Gastroesophageal sphincter (tissue), 4 donors: Measurements from ENCODE around the gene TANGO2. TPM values are rescaled to one million over a fixed set of nuclear protein-coding genes. Genes with fewer than 3 reads are reported as not detected.

Experiments used
- ATAC-seq: fragments of 150-250 bp; one replicate; pipeline ENCODE4 v1.9.1; 2016; ENCODE audit warnings: mild to moderate bottlenecking, moderate library complexity
- H3K27ac ChIP-seq, 4 donors: fragments of 200-600 bp; sonication (generic) in 3 of 4; 1 replicate in 3 of 4; 2 replicates in 1 of 4; pipeline ENCODE4 v1.5.1; 2016 to 2019
- H3K27me3 ChIP-seq: fragments of 200-600 bp; sonication (generic); one replicate; pipeline ENCODE4 v1.5.1; 2019
- H3K36me3 ChIP-seq, 2 donors: fragments of 200-600 bp; sonication (generic); one replicate each; pipeline ENCODE4 v1.5.1; 2019; ENCODE audit warnings: control low read depth in 1 of 2
- H3K4me1 ChIP-seq, 3 donors: fragments of 200-600 bp; sonication (generic); 1 replicate in 2 of 3; 2 replicates in 1 of 3; pipeline ENCODE4 v1.5.1; 2016 to 2019; ENCODE audit warnings: control low read depth in 2 of 3
- H3K4me3 ChIP-seq, 2 donors: fragments of 200-600 bp; sonication (generic); one replicate each; pipeline ENCODE4 v1.5.1; 2019; ENCODE audit warnings: mild to moderate bottlenecking in 1 of 2, moderate library complexity in 1 of 2
- H3K9me3 ChIP-seq, 3 donors: fragments of 200-600 bp; sonication (generic); one replicate each; pipeline ENCODE4 v1.5.1; 2017 to 2019; ENCODE audit warnings: control low read depth in 2 of 3
- EP300 ChIP-seq: sonication (generic); formaldehyde crosslinking; IDR thresholded peaks from one replicate; pipeline ENCODE4 v1.6.1; 2017; ENCODE audit warnings: antibody characterized with exemption, mild to moderate bottlenecking
- POLR2A ChIP-seq, 2 donors: fragments of 450-650 bp; IDR thresholded peaks; one replicate each; pipeline ENCODE4 v1.6.1; 2017; ENCODE audit warnings: antibody characterized with exemption in 2 of 2, mild to moderate bottlenecking in 2 of 2, moderate library complexity in 1 of 2
- POLR2AphosphoS5 ChIP-seq: sonication (generic); formaldehyde crosslinking; IDR thresholded peaks from one replicate; pipeline ENCODE4 v1.6.1; 2017; ENCODE audit warnings: antibody characterized with exemption
- WGBS, 2 donors: methylation state at CpG; one replicate each; pipeline ENCODE4 v1.1.5; 2018; ENCODE audit warnings: low coverage in 1 of 2; 5-methylcytosine and 5-hydroxymethylcytosine counted together
- total RNA-seq, 4 donors: library from RNA; depleted of rRNA; stranded (reverse); fragments of >200 nt; gene quantifications; one replicate each; pipeline ENCODE4 v1.1.0, GENCODE V29; 2016
- TF ChIP-seq, protein P1 (sequence below), 4 experiments: fragments of 200-600 bp in 2 of 4; fragments of 450-650 bp in 2 of 4; sonication (generic) in 1 of 4; IDR thresholded peaks; one replicate each; pipeline ENCODE4 v1.5.1; 2017 to 2019; ENCODE audit warnings: antibody characterized with exemption in 4 of 4, mild to moderate bottlenecking in 2 of 4, moderate library complexity in 2 of 4

TANGO2 gene
- total RNA-seq, 4 donors from 2014 or later = 20.0 to 65.5 (median 45.8) TPM

DNA sequence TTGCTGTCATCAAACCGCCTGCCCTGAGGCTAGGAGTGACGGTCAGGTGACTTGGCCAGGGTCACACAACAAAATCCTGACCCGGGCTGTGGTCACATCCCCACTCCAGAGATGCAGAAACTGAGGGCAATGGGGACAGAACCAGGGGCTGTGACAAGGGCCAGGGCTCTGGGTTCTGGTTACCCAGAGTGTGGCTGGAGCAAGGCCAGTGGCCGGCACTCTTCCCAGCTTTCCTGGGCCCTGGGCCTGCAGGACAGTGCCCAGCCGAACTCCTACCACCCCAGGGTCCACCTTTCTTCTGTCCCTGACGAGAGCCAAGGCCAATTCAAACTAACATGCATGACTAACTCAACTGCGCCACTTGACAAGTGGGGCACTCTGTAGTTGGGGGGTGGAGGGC is 40.1 kb upstream of the TANGO2 start:
- 60% methylated on average over 1 of the region's 7 CpGs; no CpG with 5 or more reads in 1 of the 2 donors for WGBS, 2 donors
- H3K4me3 ChIP-seq = no peak overlapping the region
- H3K27ac ChIP-seq = no peak overlapping the region
- no peaks in the 10 kb centered on the region for H3K9me3 ChIP-seq
- peaks cover 0 to 34% (median 20%) of the 10 kb centered on the region in 3 donors for H3K4me1 ChIP-seq
- H3K36me3 ChIP-seq = peaks cover 0 to 54% of the 10 kb centered on the region in 2 donors
- ATAC-seq = no peak
- no peaks in the 10 kb centered on the region for H3K27me3 ChIP-seq
- TF ChIP-seq EP300 = no peak
- TF ChIP-seq POLR2AphosphoS5 = no peak
- no peak for TF ChIP-seq POLR2A (IDR thresholded peaks at IDR 0.05)
- TF ChIP-seq, protein P1, sequence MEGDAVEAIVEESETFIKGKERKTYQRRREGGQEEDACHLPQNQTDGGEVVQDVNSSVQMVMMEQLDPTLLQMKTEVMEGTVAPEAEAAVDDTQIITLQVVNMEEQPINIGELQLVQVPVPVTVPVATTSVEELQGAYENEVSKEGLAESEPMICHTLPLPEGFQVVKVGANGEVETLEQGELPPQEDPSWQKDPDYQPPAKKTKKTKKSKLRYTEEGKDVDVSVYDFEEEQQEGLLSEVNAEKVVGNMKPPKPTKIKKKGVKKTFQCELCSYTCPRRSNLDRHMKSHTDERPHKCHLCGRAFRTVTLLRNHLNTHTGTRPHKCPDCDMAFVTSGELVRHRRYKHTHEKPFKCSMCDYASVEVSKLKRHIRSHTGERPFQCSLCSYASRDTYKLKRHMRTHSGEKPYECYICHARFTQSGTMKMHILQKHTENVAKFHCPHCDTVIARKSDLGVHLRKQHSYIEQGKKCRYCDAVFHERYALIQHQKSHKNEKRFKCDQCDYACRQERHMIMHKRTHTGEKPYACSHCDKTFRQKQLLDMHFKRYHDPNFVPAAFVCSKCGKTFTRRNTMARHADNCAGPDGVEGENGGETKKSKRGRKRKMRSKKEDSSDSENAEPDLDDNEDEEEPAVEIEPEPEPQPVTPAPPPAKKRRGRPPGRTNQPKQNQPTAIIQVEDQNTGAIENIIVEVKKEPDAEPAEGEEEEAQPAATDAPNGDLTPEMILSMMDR (IDR thresholded peaks at IDR 0.05) = no peak

DNA sequence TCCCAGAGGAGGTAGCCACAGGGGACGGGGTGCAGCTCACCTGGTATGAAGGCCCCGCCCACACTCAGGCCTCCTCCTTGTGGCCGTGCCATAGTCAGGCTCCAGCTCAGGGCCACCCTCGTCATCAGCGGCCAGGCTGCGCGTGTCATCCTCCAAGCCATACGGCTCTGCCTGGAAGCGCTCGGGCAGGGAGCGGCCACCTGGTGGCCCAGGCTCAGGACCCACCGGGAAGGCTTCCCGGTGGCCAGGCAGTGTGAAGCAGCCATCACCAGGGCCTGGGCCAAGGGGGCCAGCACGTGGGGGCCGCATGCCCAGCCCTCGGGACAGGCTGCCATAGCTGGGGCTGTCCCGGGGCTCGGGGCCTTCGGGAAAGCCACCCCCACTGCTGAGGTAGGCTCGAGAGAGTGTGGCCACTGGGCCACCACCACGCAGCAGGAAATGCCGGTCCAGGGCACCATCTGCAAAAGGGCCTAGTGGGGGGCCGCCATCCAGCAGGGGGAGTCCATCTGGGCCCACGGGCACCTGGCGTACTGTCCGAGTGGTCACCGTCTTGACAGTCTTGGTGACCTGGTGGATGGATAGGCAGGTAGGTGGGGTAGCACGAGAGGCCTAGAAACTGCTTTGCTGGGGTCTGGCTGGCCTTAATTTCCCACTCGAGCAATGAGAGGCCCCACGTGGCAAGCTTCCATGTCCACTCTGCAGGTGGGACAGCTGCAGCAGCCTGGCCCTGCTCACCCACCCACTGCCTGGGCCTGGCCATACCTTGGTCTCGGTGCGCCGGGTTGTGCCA is 39.5 kb upstream of the TANGO2 start:
- Histone ChIP-seq H3K9me3 (no peaks in the 10 kb centered on the region), H3K27ac (no peak overlapping the region), H3K27me3 (no peaks in the 10 kb centered on the region), H3K36me3 (peaks cover 0 to 54% of the 10 kb centered on the region in 2 donors), H3K4me1 (peaks cover 0 to 40% (median 25%) of the 10 kb centered on the region in 3 donors), H3K4me3 (no peak overlapping the region)
- ATAC-seq = no peak
- TF ChIP-seq, protein P1 (IDR thresholded peaks at IDR 0.05) = no peak
- TF ChIP-seq POLR2AphosphoS5 (no peak), POLR2A (IDR thresholded peaks at IDR 0.05) (no peak), EP300 (no peak)
- WGBS, 2 donors = no CpG with 5 or more reads among the region's 33 CpGs

DNA sequence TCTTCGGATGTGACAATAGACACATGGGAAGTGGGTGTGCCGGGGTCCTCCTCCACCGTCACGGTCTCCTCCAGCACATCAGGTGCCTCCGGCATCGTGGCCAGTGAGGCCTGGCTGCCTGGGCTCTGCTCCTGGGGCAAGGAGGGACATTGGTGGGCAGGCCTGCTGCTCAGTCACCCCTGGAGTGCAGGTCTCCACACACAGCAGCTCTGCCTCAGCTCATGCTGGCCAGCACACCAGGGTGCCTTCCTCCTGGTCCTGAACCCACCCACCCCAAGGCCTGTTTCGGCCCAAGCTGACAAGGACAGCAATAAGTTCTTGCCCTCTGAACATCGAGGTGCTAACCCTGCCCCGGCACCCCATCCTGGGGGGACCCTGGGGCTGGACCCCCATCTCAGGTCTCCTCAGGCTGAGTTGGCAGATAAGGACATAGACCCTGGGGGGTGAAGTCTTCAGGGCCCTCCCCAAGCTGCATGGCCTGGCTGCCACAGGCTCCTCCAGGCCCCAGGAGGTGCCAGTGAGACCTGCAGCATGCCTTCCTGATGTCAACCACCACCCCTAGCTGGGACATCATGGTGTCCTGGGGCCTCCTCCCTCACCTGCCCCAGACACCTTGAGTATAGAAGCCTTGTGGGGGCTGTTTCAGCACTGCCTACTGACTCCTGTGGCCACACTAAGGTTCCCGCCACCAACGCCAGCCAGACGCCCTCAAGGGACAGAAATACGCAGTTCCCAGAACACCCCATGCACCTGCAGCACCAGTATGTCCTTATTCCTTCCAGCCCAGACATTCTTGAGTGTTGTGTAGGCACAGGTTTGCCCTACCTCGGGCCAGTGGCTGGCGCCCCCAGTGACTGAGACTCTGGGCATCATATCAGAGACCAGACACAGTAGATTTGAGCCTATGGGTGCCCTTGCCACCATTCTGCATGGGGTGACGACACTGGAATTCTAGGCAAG is 38.7 kb upstream of the TANGO2 start:
- Histone ChIP-seq H3K4me1 (peaks cover 0 to 45% (median 25%) of the 10 kb centered on the region in 3 donors), H3K36me3 (peaks cover 0 to 48% of the 10 kb centered on the region in 2 donors), H3K9me3 (no peaks in the 10 kb centered on the region), H3K27me3 (no peaks in the 10 kb centered on the region), H3K27ac (peak overlapping the region in 1 of 4 donors; percentile 93), H3K4me3 (no peak overlapping the region)
- TF ChIP-seq EP300 = no peak
- TF ChIP-seq POLR2A (IDR thresholded peaks at IDR 0.05) = no peak
- TF ChIP-seq POLR2AphosphoS5 = no peak
- TF ChIP-seq, protein P1 (IDR thresholded peaks at IDR 0.05) = no peak
- 100% methylated on average over 3 of the region's 16 CpGs; no CpG with 5 or more reads in 1 of the 2 donors for WGBS, 2 donors
- no peak for ATAC-seq

DNA sequence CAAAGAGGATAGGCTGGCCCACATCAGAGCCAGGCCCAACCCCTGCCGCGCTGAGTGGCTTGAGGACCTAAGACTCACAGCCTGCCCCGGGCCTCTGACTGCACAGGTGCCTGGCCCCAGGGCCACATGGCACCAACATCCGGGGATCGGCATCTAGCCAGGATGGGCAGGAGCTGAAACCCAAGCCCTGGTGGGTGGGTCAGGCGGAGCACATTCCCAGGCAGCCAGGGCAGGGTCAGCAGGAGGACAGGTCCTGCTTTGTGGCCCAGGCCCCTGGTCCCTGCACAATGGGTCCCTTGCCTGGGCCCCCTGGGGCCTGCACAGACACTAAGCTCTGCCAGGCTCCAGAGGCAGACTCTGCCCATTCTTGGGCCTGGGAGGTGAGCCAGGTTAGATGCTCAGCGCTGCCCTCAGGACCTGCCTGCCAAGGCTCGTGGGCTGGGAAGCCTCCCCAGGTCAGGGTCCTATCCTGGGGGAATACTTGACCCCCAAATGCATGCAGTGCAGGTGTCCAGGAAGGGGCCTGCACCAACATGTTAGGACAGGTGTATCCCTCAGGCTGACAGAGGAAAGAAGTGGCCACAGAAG is 37.8 kb upstream of the TANGO2 start:
- Histone ChIP-seq H3K27ac (peak overlapping the region in 3 of 4 donors; percentile 75 to 93 (median 93)), H3K4me1 (peaks cover 0 to 54% (median 25%) of the 10 kb centered on the region in 3 donors), H3K27me3 (no peaks in the 10 kb centered on the region), H3K9me3 (no peaks in the 10 kb centered on the region), H3K36me3 (peaks cover 0 to 40% of the 10 kb centered on the region in 2 donors), H3K4me3 (no peak overlapping the region)
- TF ChIP-seq POLR2A (IDR thresholded peaks at IDR 0.05) (no peak), POLR2AphosphoS5 (no peak), EP300 (no peak)
- TF ChIP-seq, protein P1 (IDR thresholded peaks at IDR 0.05) = no peak
- WGBS, 2 donors = no CpG with 5 or more reads among the region's 8 CpGs
- ATAC-seq = no peak
